PFSK-1 (cell line): ENCODE data around the gene UGT1A10.

Experiments
- FOXP2 ChIP-seq: optimal IDR thresholded peaks from 2 replicates; pipeline ENCODE3; 2011; ENCODE audit warnings: borderline replicate concordance, control low read depth, inconsistent platforms; ENCODE audit not compliant: insufficient read depth; ENCODE audit errors: extremely low read length, extremely low read depth
- POLR2AphosphoS5 ChIP-seq: IDR thresholded peaks from 2 replicates; pipeline ENCODE4 v1.6.1; 2012; ENCODE audit warnings: low read depth, mild to moderate bottlenecking, control low read depth, low read length, moderate library complexity
- SIN3A ChIP-seq: IDR thresholded peaks from 2 replicates; pipeline ENCODE4 v1.6.1; 2012; ENCODE audit warnings: mild to moderate bottlenecking, low read length, moderate library complexity, borderline replicate concordance; ENCODE audit not compliant: insufficient read depth
- TAF1 ChIP-seq: IDR thresholded peaks from 2 replicates; pipeline ENCODE4 v1.6.1; 2012; ENCODE audit warnings: low read length, control low read depth, borderline replicate concordance; ENCODE audit not compliant: insufficient read depth
- TF ChIP-seq, protein P1 (sequence below), 2 experiments: IDR thresholded peaks; 2 replicates each; pipeline versions ENCODE4 v1.6.1 to v1.8.0; 2011 to 2012; ENCODE audit warnings: low read depth in 2 of 2, low read length in 2 of 2, control low read depth in 1 of 2, inconsistent platforms in 1 of 2, mild to moderate bottlenecking in 1 of 2, moderate library complexity in 1 of 2; ENCODE audit not compliant: insufficient read depth in 1 of 2

UGT1A10 gene

DNA sequence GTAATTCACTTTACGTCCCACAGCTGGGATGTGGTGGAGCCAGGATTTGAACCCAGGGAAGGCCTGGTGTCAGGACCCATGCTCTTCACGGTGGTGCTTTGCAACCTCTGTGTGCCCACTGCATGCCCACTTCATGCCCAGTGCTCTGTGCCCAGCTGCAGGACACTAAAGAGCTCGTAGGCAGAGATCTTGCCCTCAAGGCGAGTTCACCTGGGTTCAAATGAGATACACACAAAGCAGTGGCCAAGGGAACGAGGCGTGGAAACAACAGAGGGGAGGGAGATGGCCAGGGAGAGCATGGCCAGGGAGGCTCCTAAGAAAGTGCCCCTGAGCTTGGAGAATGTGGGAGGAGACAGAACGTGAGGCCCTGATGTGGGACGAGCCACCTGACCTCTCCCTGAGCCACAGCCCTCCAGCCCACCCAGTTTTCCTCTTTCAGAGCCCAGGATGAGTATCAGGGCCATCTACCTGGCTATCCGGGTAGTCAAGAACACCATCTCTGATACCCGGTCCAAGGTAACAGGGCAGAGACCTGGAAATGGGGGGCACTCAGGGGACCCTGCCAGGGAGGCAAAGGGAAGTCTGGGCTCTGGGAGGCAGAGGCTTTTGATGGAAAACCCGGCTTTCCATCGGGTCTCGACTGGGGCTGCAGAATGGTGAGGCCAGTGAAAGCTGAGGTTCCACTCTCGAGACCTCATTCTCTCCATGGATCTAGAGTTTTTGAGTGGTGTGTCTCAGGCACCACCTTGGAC lies 162.3 kb downstream of the UGT1A10 start:
- TF ChIP-seq POLR2AphosphoS5: no peak
- no peak for TF ChIP-seq SIN3A
- no peak for TF ChIP-seq FOXP2
- no peak for TF ChIP-seq TAF1
- TF ChIP-seq, protein P1, sequence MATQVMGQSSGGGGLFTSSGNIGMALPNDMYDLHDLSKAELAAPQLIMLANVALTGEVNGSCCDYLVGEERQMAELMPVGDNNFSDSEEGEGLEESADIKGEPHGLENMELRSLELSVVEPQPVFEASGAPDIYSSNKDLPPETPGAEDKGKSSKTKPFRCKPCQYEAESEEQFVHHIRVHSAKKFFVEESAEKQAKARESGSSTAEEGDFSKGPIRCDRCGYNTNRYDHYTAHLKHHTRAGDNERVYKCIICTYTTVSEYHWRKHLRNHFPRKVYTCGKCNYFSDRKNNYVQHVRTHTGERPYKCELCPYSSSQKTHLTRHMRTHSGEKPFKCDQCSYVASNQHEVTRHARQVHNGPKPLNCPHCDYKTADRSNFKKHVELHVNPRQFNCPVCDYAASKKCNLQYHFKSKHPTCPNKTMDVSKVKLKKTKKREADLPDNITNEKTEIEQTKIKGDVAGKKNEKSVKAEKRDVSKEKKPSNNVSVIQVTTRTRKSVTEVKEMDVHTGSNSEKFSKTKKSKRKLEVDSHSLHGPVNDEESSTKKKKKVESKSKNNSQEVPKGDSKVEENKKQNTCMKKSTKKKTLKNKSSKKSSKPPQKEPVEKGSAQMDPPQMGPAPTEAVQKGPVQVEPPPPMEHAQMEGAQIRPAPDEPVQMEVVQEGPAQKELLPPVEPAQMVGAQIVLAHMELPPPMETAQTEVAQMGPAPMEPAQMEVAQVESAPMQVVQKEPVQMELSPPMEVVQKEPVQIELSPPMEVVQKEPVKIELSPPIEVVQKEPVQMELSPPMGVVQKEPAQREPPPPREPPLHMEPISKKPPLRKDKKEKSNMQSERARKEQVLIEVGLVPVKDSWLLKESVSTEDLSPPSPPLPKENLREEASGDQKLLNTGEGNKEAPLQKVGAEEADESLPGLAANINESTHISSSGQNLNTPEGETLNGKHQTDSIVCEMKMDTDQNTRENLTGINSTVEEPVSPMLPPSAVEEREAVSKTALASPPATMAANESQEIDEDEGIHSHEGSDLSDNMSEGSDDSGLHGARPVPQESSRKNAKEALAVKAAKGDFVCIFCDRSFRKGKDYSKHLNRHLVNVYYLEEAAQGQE (IDR thresholded peaks at IDR 0.05; ENCODE audit: insufficient read depth in 1 of 2, low read depth in 2 of 2, low read length in 2 of 2): no peak

DNA sequence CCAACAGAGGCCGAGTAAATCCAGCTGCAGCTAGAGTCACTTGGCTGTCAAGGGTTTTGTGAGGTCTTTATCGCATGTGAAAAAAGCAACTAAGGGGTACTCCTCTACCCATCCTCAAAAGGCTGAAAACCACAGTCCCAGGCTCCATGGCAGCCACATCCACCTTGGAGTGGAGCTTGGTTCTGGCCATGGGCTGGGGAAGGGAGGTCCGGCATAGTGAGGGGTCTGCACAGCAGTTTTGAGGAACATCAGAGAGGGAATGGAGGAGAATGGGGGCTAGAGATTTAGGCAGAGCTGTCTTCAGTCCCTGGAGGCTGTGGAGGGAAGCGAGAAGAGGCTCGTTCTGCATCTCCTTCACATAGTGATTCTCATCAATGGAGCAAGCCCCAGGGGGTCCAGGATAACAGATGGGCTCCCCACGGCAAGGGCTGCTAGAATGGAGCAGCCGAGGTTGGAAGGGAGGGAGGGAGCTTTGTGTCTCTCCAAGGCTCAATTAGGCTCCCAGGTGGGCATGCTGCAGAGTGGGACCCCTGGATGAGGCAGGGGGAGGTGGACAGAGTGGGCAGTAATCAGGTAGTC lies 162.9 kb downstream of the UGT1A10 start:
- no peak for TF ChIP-seq SIN3A
- TF ChIP-seq, protein P1 (IDR thresholded peaks at IDR 0.05; ENCODE audit: insufficient read depth in 1 of 2, low read depth in 2 of 2, low read length in 2 of 2): no peak
- TF ChIP-seq TAF1: no peak
- TF ChIP-seq FOXP2: no peak
- no peak for TF ChIP-seq POLR2AphosphoS5

DNA sequence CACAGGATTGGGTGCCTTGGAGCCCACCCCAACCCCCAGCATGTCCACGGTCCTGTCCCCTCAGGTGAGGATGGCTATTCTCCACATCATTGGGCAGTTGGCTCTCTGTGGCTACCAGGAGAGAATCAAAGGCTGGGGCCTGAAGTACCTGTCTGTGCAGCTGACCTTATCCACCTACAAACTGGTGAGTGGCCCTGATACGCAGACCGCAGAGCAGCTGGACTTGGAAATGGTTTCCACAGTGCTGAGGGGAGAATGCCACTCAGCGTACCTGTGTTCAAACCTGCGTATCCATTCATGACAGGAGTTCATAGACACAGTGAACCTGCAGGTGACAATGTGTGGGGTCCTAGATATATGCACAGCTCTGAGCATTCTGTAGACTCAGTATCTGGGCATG lies 163.5 kb downstream of the UGT1A10 start:
- TF ChIP-seq FOXP2 (no peak), SIN3A (no peak), POLR2AphosphoS5 (no peak), TAF1 (no peak)
- TF ChIP-seq, protein P1 (IDR thresholded peaks at IDR 0.05; ENCODE audit: insufficient read depth in 1 of 2, low read depth in 2 of 2, low read length in 2 of 2): no peak

DNA sequence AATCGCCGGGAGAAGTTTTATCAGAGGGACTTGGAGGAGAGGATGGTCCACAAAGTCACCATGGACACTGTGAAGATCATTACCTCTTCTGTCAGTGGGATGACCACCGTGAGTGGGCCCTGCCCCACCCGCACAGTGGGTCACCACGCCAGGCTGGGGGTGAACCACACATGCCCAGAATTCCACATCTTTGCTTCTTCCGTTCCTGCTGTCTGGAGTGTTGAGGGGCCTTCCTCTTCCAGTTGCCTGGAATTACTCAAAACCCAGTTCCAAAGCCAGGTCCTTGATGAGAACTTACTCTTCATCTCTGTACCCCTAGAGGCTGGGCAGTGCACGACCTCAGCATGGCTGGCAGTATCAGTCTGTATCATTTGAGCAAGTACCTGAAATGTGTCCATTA lies 164.0 kb downstream of the UGT1A10 start:
- TF ChIP-seq, protein P1 (IDR thresholded peaks at IDR 0.05; ENCODE audit: insufficient read depth in 1 of 2, low read depth in 2 of 2, low read length in 2 of 2): no peak
- TF ChIP-seq TAF1: no peak
- TF ChIP-seq SIN3A: no peak
- no peak for TF ChIP-seq FOXP2
- TF ChIP-seq POLR2AphosphoS5: no peak
